Ectodermal cell (in vitro differentiated cells): ENCODE results near the gene ZNF366.

Experiments
- H3K27ac ChIP-seq: 2 replicates; pipeline ENCODE4 v1.7.0; 2013; ENCODE audit warnings: mild to moderate bottlenecking, low read depth, low read length; ENCODE audit not compliant: insufficient read depth, poor library complexity, severe bottlenecking
- H3K27me3 ChIP-seq: 2 replicates; pipeline ENCODE4 v1.7.0; 2013; ENCODE audit warnings: mild to moderate bottlenecking, low read length; ENCODE audit not compliant: insufficient read depth, control insufficient read depth, poor library complexity, severe bottlenecking
- H3K36me3 ChIP-seq: one replicate; pipeline ENCODE4 v1.7.0; 2013; ENCODE audit warnings: low read length; ENCODE audit not compliant: control insufficient read depth, insufficient read depth
- H3K4me1 ChIP-seq: one replicate; pipeline ENCODE4 v1.7.0; 2013; ENCODE audit warnings: low read length; ENCODE audit not compliant: control insufficient read depth, insufficient read depth
- H3K4me3 ChIP-seq: 2 replicates; pipeline ENCODE4 v1.7.0; 2013; ENCODE audit warnings: low read depth, low read length, control low read depth; ENCODE audit not compliant: insufficient read depth
- H3K9me3 ChIP-seq: 2 replicates; pipeline ENCODE4 v1.7.0; 2013; ENCODE audit warnings: mild to moderate bottlenecking, low read length, moderate library complexity; ENCODE audit not compliant: control insufficient read depth
- WGBS, 2 experiments: methylation state at CpG; one replicate each; pipeline ENCODE4 v1.1.7; 2013; ENCODE audit warnings: missing lambda C conversion rate in 2 of 2; 5-methylcytosine and 5-hydroxymethylcytosine counted together

ZNF366 gene

DNA sequence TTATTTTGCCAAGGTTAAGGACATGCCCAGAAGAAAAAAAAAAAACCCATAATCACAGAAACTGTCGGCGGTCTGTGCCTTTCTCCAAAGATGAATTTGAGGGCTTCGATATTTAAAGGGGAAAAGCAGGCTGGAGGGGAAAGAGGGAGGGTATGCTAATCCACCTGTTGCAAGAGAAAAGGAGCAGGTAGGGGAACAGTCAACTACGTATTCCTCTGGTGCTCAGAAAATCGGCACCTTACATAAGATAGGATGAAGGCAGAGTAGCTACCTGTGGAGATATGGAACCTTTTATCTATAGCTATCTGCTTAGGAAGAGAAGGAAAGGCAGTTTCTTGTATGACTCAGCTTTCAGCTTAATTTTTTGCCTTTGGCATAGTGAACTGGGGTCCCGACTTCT, 109.4 kb downstream of the ZNF366 start:
- no peak overlapping the region for H3K27ac ChIP-seq
- WGBS, 2 experiments = 72 to 82% methylated on average over 5 to 6 of the region's 6 CpGs
- no peaks in the 10 kb centered on the region for H3K9me3 ChIP-seq
- no peak overlapping the region for H3K4me3 ChIP-seq
- no peaks in the 10 kb centered on the region for H3K27me3 ChIP-seq
- no peaks in the 10 kb centered on the region for H3K4me1 ChIP-seq
- H3K36me3 ChIP-seq = no peaks in the 10 kb centered on the region

DNA sequence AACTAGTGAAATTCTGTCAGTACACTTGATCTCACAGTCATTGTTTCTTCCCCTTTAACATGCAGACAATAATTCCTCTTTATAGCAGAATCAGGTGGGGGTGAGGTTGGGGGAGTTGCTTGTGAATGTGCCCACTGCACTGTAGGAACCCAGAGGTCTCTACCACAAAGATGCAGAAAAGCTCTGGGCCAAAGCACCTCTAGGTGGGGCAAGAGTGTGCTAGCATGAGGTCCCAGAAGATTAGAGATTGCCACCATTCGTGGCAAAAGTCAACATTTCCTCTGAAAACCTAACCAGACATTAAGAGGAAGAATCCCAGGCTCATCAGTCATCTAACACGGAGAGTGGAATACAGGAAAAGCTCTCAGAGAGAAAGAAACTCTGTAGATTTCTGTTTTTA, 112.5 kb downstream of the ZNF366 start:
- no peaks in the 10 kb centered on the region for H3K4me1 ChIP-seq
- no peak overlapping the region for H3K4me3 ChIP-seq
- no peaks in the 10 kb centered on the region for H3K27me3 ChIP-seq
- no peaks in the 10 kb centered on the region for H3K36me3 ChIP-seq
- H3K27ac ChIP-seq = no peak overlapping the region
- H3K9me3 ChIP-seq = no peaks in the 10 kb centered on the region
- 69 to 77% methylated on average over 2 of the region's 2 CpGs for WGBS, 2 experiments

DNA sequence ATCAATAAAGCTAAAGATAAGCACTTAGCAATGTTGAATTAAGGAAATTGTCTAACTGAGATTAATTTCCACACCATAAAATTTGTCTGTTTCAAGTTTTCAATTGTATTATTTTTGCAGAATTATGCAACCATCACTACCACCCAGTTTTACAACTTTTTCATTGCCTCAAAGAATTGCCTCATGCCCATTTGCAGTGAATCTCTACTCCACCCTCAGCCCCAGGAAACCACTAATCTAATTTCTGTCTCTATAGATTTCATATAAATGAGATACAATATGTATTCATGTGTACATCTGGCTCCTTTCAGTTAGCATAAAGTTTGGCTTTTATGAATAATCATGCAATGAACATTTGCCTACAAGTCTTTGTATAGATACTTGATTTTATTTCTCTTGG, 114.2 kb downstream of the ZNF366 start:
- Histone ChIP-seq H3K27ac (no peak overlapping the region), H3K4me3 (no peak overlapping the region), H3K36me3 (no peaks in the 10 kb centered on the region), H3K9me3 (no peaks in the 10 kb centered on the region), H3K4me1 (no peaks in the 10 kb centered on the region), H3K27me3 (no peaks in the 10 kb centered on the region)
